DND-41 (cell line): Measurements from ENCODE around the gene ZNF462.

Source experiments
- CTCF ChIP-seq: IDR thresholded peaks from 2 replicates; pipeline ENCODE4 v1.5.1; 2012; ENCODE audit warnings: borderline replicate concordance, low read length, moderate library complexity, mild to moderate bottlenecking; ENCODE audit not compliant: poor library complexity, severe bottlenecking; ENCODE audit errors: extremely low read depth
- EZH2 ChIP-seq: IDR thresholded peaks from 3 replicates; pipeline ENCODE4 v1.6.1; 2012; ENCODE audit warnings: borderline replicate concordance, low read depth, mild to moderate bottlenecking, moderate library complexity, low read length, inconsistent platforms; ENCODE audit not compliant: severe bottlenecking

GRCh38 chr9:106947106-106947900, 84.3 kb downstream of the ZNF462 start:
- TF ChIP-seq CTCF (no peak), EZH2 (no peak)
